ENCODE measurements around the gene ULK1.

ULK1 gene

DNA sequence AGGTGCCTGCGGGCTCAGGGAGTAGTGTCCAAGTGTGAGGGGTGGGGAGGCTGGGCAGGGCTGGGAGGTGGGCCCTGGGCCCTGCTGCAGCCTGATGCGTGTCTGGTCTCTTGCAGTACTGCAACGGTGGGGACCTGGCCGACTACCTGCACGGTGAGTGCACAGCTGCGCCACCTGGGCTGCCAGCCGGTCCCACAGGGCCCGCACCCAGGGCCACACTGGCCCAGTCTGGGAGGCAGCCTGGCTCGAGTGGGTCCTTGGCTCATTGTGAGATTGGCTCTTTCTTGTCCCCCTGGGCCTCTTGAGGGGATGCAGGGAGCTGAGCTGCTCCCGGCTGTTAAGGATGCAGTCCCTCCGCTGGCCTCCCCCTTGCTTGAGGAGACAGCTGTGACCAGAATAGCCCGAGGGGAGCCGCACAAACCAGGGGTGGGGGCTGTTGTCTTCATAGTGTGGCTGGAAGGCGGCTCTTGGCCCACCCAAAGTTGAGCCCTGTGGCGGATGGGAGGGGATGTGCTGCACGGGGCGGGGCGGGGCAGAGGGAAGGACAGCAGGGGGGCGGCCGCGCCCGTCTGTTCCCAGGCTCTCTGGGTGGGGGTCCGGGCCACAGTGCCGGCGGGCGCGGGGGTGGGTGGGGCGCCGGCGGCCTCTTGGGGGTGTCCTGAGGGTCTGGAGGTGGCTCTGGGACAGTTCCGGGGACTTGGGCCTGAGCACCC is 13.1 kb downstream of the ULK1 start:
- in situ Hi-C loops (cut with MboI; ENCODE audit: low sequenced_read_pairs) = no loop called here

- in situ Hi-C loops (cut with MboI; ENCODE audit: low sequenced_read_pairs) = no loop called here
These were observed 14.0 kb downstream of the ULK1 start for GRCh38 chr12:131908092-131909080.

- in situ Hi-C loops (cut with MboI; ENCODE audit: low sequenced_read_pairs) = no loop called here
These were observed 14.8 kb downstream of the ULK1 start for GRCh38 chr12:131909081-131909751.

- in situ Hi-C loops (cut with MboI; ENCODE audit: low sequenced_read_pairs) = no loop called here
These were observed 15.4 kb downstream of the ULK1 start for GRCh38 chr12:131909752-131910219.

GRCh38 chr12:131910302-131911027 is 16.0 kb downstream of the ULK1 start:
- in situ Hi-C loops (cut with MboI; ENCODE audit: low sequenced_read_pairs) = no loop called here

DNA sequence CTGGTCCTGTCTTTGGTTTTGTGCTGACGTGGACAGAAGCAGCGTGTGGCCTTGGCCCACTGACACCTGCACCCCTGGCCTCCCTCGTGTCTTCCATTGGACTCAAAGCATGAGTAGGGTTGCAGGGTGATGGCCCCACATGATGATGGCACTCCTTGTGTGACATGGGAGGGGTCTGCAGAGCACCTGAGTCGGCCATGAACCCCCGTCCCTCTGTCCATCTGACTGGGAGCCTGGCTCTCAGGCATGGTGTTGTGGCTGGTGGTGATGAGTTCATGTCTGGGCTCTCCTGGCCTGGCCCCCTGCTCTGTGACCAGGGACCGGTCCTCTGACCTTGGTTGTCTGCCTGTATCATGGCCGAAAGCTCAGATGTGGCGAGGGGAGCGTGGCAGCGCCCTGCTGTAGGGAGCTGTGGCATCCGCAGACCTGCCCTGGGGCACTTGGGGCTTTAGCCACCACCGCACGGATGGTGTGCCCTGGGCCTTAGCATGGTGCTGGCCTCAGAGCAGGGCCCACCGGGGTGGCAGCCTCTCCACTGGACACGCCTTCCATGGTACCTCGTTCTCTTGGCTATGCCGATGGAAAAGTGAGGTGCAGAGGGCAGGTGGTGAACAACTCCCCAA is 16.7 kb downstream of the ULK1 start:
- in situ Hi-C loops (cut with MboI; ENCODE audit: low sequenced_read_pairs) = no loop called here

DNA sequence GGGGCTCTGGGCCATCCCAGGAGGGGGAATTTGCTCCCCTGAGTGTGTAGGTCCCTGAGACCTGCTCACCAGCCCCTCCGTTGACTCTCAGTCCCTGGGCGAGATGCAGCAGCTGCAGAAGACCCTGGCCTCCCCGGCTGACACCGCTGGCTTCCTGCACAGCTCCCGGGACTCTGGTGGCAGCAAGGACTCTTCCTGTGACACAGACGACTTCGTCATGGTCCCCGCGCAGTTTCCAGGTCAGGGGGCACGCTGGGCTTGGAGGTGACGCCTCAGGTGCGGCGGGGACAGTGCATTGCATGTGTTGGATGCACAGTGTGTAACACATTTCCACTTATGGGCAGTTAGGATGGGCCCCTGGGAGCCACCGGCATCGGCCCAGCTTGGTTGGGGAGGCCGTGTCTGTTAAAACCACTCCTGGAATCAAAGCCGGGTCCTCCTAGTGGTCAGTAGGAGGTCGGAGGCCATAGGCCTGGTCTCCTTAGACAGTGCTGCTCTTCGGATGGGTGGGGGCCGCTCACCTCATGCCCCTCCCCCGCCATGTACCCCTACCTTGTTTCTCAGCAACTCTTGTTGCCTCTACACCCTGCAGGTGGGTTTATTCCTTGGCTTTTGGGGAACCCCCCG is 17.5 kb downstream of the ULK1 start:
- in situ Hi-C loops (cut with MboI; ENCODE audit: low sequenced_read_pairs) = no loop called here

- in situ Hi-C loops (cut with MboI; ENCODE audit: low sequenced_read_pairs) = no loop called here
These were observed 18.3 kb downstream of the ULK1 start for GRCh38 chr12:131912518-131913274.

DNA sequence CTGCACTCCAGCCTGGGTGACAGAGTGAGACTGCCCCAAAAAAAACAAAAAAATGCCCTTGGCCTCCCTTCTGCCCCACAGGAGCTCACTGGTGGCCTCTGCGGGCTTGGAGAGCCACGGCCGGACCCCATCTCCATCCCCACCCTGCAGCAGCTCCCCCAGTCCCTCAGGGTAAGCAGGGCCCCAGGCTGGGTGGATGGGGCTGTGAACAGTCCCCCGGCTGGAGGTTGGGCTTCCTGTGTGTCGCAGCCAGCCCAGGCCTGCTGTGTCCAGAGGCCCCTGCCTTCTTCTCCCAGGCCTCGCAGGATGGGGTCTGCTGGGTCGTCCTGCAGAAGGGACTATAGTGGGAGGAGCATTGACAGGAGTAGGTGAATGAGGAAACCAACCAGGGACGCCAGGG is 19.2 kb downstream of the ULK1 start:
- in situ Hi-C loops (cut with MboI; ENCODE audit: low sequenced_read_pairs) = no loop called here

GRCh38 chr12:131914179-131914702 is 19.8 kb downstream of the ULK1 start:
- in situ Hi-C loops (cut with MboI; ENCODE audit: low sequenced_read_pairs) = no loop called here

DNA sequence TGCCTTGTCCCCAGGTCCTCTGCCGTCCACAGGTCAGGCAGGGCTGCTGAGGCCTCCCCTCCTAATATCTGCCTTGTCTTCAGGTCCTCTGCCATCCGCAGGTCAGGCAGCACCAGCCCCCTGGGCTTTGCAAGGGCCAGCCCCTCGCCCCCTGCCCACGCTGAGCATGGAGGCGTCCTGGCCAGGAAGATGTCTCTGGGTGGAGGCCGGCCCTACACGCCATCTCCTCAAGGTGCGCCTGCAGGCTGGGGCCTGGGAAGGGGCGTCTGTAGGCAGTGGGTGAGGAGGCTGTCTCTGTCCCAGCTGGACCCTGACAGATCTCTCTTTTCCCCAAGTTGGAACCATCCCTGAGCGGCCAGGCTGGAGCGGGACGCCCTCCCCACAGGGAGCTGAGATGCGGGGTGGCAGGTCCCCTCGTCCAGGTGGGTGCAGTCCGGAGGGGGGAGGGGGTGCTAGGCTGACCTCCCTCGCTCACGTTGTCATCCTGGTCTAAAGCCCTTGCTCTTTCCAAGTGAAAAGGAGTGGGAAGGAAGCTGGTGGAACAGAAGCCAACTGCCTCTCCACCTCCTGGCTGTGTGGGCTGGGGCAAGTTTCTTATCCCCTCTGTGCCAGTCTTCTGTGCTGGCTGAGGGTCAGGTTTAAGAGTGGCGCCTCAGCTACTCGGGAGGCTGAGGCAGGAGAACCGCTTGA is 20.7 kb downstream of the ULK1 start:
- in situ Hi-C loops (cut with MboI; ENCODE audit: low sequenced_read_pairs) = no loop called here

DNA sequence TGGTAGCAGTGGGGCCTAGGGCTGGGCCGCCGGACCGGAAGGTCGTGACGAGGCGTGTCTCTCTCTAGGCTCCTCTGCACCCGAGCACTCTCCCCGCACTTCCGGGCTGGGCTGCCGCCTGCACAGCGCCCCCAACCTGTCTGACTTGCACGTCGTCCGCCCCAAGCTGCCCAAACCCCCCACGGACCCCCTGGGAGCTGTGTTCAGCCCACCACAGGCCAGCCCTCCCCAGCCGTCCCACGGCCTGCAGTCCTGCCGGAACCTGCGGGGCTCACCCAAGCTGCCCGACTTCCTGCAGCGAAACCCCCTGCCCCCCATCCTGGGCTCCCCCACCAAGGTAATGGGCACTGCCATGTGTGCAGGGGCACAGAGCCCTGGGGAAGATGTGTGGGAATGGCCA is 21.4 kb downstream of the ULK1 start:
- in situ Hi-C loops (cut with MboI; ENCODE audit: low sequenced_read_pairs) = no loop called here

- in situ Hi-C loops (cut with MboI; ENCODE audit: low sequenced_read_pairs) = no loop called here
These were observed 22.1 kb downstream of the ULK1 start for GRCh38 chr12:131916306-131917138.

DNA sequence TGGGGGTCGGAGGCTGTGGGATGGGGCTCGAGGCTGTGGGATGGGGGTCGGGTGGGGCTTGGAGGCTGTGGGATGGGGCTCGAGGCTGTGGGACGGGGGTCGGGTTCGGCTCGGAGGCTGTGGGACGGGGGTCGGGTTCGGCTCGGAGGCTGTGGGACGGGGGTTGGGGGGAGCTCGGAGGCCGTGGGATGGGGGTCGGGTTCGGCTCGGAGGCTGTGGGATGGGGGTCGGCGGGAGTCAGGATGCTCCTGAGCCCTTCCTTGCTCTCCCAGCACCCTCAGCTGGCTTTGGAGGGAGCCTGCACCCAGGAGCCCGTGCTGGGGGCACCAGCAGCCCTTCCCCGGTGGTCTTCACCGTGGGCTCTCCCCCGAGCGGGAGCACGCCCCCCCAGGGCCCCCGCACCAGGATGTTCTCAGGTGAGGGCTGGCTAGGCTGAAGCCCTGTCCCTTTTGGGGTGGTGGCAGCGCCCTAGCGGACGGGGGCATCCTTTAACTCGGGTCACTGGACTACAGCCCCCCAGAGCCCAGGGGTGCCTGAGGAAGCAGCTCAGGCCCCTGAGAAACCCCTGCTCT is 22.8 kb downstream of the ULK1 start:
- in situ Hi-C loops (cut with MboI; ENCODE audit: low sequenced_read_pairs) = no loop called here

DNA sequence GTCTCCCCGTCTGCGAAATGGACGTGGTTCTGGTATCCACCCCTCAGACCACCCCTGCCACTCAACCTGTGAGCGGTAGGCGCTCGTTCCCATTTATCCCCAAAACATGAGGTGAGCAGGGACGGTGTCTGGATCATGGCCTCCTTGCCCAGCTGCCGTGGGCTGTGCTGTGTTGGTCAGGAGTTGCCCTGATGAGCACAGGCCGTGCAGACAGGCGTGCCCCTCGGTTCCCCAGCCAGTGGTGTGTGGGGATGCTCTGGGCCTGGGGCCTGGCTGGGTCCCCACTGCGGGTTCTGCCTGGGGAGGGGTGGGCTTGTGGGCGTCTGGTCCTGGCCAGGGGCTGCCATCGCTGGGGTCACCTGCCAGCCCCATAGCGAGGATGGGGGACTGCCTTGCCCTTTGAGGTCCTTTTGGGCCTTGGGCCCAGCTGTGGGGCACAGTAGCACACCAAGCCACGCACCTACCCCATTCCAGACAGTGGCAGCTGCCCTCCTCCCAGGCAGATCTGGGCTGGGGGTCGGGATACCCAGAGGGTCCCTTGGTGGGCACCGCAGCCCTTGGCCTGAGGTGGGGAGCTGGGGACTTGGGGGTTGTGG is 23.4 kb downstream of the ULK1 start:
- in situ Hi-C loops (cut with MboI; ENCODE audit: low sequenced_read_pairs) = no loop called here

DNA sequence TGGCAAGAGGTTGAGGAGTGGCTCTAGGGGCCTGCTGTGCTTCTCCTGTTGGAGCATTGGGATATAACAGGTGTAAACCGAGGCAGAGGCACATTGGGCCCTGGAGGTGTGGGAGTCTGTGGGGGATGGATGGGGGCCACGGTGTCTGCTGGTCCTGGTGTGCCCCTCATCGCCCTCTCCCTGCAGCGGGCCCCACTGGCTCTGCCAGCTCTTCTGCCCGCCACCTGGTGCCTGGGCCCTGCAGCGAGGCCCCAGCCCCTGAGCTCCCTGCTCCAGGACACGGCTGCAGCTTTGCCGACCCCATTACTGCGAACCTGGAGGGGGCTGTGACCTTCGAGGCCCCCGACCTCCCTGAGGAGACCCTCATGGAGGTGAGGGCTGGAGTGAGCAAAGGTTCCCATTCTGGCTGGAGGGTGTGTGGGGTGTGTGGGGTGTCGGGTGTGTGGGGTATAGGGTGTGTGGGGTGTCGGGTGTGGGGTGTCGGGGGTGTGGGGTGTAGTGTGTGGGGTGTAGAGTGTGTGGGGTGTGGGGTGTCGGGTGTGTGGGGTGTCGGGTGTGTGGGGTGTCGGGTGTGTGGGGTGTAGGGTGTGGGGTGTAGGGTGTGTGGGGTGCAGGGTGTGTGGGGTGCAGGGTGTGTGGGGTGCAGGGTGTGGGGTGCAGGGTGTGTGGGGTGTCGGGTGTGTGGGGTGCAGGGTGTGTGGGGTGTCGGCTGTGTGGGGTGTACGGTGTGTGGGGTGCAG is 24.1 kb downstream of the ULK1 start:
- in situ Hi-C loops (cut with MboI; ENCODE audit: low sequenced_read_pairs) = no loop called here
